HL-60 (cell line): ENCODE results near the gene PPM1J.

Experiments
- CTCF ChIP-seq: IDR thresholded peaks from one replicate; pipeline ENCODE4 v1.5.1; 2011; ENCODE audit warnings: low read length, control low read depth, inconsistent platforms; ENCODE audit not compliant: insufficient read depth
- GABPA ChIP-seq: IDR thresholded peaks from 2 replicates; pipeline ENCODE4 v1.6.1; 2012; ENCODE audit warnings: low read depth
- POLR2AphosphoS5 ChIP-seq: IDR thresholded peaks from 2 replicates; pipeline ENCODE4 v1.6.1; 2012; ENCODE audit warnings: low read depth
- REST ChIP-seq: IDR thresholded peaks from 2 replicates; pipeline ENCODE4 v1.6.1; 2012; ENCODE audit warnings: low read depth; ENCODE audit not compliant: insufficient replicate concordance

- no peak for TF ChIP-seq CTCF
- TF ChIP-seq GABPA, result no peak
- TF ChIP-seq POLR2AphosphoS5, result no peak
- no peak for TF ChIP-seq REST
Observed at GRCh38 chr1:112761714-112762480, 46.8 kb upstream of the PPM1J start.
